GM18517 (cell line): Measurements from ENCODE around the gene CD101.
"Not testable (repeated sequence)": the region's sequence is repeated elsewhere in the genome, so short reads cannot be mapped to it uniquely, and the experiment has no call there.

Source experiments
- ATAC-seq: cut with Tn5 transposase; IDR thresholded peaks from one replicate; pipeline ENCODE4 v1.9.1; 2021; ENCODE audit warnings: mild to moderate bottlenecking, moderate library complexity; ENCODE audit not compliant: unreplicated experiment

The CD101 gene, protein sequence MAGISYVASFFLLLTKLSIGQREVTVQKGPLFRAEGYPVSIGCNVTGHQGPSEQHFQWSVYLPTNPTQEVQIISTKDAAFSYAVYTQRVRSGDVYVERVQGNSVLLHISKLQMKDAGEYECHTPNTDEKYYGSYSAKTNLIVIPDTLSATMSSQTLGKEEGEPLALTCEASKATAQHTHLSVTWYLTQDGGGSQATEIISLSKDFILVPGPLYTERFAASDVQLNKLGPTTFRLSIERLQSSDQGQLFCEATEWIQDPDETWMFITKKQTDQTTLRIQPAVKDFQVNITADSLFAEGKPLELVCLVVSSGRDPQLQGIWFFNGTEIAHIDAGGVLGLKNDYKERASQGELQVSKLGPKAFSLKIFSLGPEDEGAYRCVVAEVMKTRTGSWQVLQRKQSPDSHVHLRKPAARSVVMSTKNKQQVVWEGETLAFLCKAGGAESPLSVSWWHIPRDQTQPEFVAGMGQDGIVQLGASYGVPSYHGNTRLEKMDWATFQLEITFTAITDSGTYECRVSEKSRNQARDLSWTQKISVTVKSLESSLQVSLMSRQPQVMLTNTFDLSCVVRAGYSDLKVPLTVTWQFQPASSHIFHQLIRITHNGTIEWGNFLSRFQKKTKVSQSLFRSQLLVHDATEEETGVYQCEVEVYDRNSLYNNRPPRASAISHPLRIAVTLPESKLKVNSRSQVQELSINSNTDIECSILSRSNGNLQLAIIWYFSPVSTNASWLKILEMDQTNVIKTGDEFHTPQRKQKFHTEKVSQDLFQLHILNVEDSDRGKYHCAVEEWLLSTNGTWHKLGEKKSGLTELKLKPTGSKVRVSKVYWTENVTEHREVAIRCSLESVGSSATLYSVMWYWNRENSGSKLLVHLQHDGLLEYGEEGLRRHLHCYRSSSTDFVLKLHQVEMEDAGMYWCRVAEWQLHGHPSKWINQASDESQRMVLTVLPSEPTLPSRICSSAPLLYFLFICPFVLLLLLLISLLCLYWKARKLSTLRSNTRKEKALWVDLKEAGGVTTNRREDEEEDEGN

GRCh38 chr1:117001254-117001927 is at the start of gene CD101:
Gene CD101 (plus strand): TSS chr1:117001760. CDS start chr1:117001818, 58 bp downstream.
- peak; percentile 98 for ATAC-seq

- ATAC-seq, result no peak
These were observed 48.8 kb upstream of the CD101 start for GRCh38 chr1:116952738-116953275.

DNA sequence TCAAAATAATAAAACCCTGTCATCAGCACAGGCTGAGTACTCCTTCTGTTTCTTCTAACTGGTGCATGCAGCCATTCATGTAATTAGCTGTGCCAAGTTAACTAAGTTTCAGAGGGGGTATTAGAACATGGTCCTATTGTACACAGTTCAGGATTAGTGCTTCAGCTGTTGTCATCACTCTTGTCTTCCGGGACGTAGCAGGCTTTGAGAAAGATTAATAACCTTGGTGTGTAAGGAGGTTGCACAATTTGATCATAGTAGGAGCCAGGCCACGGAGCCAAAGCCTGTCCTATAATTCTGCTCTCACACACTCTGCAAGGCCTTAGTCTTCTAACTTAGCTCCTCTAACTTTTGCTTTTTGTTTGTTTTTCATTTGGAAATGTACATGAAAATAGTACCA is 47.1 kb upstream of the CD101 start:
- ATAC-seq, result no peak

DNA sequence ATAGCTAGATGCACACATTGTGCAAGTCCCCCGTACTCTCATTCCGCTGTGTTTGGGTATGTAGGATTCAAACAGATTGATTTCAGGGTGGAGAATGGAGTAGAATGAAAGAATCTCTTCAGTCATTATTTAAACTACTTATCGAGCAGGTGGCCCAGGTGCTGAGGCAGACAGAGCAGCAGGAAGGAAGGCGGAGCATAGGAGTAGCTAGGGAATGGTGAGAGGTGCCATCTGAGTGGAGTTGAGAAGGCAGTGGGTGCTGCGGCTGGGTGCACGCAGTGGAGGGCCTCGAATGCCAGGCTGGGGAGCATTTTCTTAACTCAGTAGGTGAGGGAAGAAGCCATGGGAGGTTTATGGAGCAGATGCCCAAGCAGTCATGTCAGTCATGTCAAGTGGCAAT is 45.2 kb upstream of the CD101 start:
- no peak for ATAC-seq

- no peak for ATAC-seq
These were observed 43.9 kb upstream of the CD101 start for GRCh38 chr1:116957646-116958045.

GRCh38 chr1:116958110-116958509 is 43.5 kb upstream of the CD101 start:
- no peak for ATAC-seq

- ATAC-seq, result no peak
These were observed 42.6 kb upstream of the CD101 start for GRCh38 chr1:116958977-116959376.

GRCh38 chr1:116961606-116962005 is 40.0 kb upstream of the CD101 start:
- no peak for ATAC-seq

- ATAC-seq, result no peak
These were observed 38.4 kb upstream of the CD101 start for GRCh38 chr1:116962987-116963639.

DNA sequence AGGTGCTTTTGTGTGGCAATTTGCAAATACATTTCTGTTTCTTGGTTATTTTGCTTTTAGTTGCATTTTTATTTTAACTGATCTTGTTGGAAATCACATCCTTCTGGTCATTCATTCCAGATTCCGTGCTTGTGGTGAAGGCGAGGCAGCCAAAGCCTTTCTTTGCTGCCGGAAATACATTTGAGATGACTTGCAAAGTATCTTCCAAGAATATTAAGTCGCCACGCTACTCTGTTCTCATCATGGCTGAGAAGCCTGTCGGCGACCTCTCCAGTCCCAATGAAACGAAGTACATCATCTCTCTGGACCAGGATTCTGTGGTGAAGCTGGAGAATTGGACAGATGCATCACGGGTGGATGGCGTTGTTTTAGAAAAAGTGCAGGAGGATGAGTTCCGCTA is 34.8 kb upstream of the CD101 start:
- no peak for ATAC-seq

DNA sequence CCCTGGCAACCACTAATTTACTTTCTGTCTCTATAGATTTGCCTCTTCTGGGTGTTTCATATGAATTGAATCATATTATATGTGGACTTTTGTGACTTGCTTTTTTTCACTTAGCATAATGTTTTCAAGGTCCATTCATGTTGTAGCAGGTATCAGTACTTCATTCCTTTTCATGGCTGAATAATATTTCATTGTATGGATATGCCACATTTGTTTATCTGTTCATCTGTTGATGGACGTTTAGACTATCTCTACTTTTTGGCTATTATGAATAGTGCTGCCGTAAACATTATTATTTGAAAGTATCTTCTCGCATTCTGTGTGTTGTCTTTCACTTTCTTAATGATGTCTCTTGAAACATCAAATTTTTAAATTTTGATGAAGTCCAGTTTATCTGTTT is 32.8 kb upstream of the CD101 start:
- no peak for ATAC-seq

- no peak for ATAC-seq
These were observed 30.2 kb upstream of the CD101 start for GRCh38 chr1:116971258-116971860.

DNA sequence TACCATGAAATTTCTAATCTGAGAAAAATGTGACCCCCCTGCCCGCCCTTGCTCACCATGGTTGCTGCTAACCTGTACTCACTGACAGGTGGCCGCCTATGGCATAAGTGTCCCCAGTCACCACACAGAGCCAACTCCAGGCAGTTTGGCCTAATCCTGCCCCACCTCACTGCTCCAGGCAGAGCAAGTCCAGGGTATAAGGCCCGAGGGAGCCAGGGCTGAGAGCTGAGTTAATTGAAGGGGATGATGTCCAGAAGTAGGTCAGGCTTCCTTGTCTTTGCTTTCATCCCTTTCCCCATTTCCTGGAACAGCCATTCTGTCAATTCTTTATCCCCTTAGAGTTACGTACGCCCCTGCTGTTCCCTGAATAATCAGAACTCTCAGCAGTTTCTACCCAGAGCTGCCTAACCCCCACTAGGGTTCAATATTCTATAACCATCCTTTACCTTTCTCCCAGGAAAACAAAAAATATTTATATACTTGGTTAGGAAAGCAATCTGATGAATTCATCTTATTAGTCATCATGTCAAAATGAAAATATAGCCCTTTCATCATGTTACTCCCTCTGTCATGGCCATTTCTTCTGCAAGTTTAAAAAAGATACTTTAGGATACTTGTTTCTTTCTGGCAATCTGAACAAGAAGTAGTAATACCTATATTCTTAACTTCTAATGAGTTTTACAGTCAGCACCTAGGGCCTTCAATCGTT is 29.4 kb upstream of the CD101 start:
- ATAC-seq, result no peak

DNA sequence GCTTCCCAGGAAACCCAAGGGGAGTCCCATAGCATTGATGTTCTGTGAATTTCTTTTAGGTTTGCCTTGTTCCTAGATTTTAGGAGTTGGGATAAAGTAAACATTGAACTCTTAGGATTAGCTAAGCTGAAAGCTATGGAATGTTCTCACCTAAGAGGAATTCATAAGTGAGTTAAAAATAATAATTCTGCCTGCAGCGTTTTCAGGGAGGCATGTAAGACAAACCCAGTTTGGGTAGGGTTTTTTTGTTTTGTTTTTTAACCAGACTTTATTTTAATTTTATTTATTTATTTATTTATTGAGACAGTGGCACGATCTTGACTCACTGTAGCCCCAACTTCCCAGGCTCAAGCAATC is 28.9 kb upstream of the CD101 start:
- ATAC-seq, result no peak

- ATAC-seq, result not testable (repeated sequence)
These were observed 21.3 kb upstream of the CD101 start for GRCh38 chr1:116980309-116980708.

DNA sequence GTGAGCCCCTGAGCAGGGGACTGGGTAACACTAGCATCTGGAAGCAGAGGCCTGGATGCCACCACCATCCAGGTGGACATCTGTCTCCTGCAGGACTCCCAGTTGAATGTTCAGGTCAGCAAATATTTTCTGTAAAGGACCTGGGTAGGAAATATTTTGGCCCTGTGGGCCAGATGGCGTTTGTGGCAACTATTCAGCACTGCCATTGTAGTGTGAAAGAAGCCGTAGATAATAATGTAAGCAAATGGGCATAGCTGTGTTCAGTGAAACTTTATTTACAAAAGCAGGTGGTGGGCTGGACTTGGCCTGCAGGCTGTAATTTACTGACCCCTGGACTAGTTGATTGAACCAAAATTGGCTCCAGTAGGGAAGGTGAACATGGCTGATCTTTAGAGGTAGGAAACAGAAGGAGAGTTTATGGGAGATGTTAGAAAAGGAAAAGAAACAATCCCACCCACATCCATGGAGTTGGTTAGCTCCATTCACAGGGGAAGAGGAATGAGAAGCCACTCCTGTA is 20.0 kb upstream of the CD101 start:
- ATAC-seq, result no peak

DNA sequence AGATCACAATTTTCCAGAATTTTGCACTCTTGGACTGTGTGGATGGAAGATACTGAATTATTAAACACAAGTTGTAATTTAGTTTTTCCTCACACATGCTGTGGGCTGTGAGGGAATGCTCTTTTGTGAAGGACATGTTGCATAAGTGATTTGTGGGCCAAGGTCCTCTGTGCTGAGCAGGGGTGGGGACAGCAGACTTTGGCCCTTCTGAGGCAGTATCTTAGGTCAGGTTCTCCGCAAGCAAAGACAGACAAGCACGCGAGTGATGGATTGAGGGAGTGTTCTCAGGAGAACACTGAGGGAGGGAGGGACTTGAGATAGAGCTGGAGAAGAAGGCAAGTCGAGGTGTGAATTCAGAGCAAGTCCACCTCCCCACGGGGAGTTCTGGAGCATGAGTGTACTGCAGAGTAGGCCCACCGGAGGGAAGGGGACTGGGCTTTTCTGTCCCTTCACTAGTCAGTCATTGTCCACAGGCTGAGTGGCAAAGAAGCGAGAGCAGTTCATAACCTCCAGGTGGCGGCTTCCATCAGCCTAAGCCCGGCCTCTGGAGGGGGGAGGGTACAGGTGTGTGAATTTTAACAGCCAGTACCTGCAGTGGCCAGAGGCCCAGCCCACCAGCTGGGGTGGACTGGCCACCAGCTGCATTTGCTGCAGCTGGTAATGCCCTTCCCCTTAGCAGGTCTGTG is 19.1 kb upstream of the CD101 start:
- ATAC-seq, result no peak

GRCh38 chr1:116983112-116983511 is 18.4 kb upstream of the CD101 start:
- no peak for ATAC-seq

DNA sequence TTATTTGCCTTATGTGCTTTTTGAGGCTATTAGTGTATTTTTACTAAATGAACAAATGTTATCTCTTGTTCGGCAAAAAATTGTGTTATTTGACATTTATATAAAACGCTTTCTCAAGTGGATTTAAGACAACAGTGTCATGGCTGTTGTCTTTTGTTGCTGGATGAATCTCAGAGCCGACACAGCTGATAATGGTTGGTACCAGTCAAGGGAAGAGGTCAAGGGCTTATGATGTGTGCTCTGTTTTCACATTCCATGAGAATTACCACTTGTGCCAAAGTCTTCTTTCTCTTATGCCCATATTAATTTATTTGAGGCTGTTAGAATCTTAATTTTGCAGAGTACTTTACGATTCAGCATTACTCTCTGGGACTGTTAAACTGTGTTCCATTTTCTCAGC is 17.9 kb upstream of the CD101 start:
- no peak for ATAC-seq
